HG03457 (cell line): ENCODE measurements around the gene CEP128.
"Not testable (repeated sequence)": the region's sequence is repeated elsewhere in the genome, so short reads cannot be mapped to it uniquely, and the experiment has no call there.

Experiments
- ATAC-seq: cut with Tn5 transposase; IDR thresholded peaks from one replicate; pipeline ENCODE4 v1.9.1; 2021; ENCODE audit warnings: moderate number of reproducible peaks; ENCODE audit not compliant: unreplicated experiment

Gene CEP128

DNA sequence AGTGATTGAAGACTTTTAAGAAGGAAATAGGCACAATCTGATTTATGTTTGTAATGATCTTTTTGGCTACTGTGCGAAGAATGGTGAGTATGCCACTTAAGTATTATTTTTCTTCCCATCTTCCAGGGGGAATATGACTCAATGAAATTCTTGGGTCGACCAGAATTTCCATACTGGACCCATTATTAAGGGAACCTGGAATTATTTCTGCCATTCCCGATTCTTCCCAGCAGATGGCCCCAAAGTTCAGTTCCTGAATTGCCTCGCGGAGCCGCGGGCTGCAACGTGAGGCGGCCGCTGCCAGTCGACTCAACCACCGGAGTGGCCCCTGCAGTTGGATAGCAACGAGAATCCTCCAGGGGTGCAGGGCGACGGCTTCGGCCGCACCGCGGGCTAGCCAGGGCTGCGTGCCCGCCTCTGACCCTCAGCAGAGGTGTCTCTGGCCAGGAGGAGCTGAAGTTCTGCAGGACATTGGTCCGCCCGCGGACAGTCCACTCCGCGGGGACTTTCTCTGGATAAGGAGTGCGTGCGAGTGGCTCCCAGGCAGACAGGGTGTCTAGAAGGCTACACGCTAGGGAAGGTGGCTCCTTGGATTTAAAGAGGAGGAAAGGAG is 13.3 kb upstream of the CEP128 start:
- ATAC-seq, result no peak

DNA sequence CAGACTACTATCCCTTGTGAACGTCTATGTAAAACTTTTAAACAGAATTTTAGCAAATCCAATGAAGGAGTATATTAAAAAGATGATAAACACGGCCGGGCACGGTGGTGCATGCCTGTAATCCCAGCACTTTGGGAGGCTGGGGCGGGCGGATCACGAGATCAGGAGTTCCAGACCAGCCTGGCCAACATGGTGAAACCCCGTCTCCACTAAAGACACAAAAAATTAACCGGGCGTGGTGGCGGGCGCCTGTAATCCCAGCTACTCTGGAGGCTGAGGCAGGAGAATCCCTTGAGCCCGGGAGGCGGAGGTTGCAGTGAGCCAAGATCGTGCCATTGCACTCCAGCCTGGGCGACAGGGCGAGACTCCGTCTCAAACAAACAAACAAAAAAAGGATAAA is 11.7 kb upstream of the CEP128 start:
- not testable (repeated sequence) for ATAC-seq

DNA sequence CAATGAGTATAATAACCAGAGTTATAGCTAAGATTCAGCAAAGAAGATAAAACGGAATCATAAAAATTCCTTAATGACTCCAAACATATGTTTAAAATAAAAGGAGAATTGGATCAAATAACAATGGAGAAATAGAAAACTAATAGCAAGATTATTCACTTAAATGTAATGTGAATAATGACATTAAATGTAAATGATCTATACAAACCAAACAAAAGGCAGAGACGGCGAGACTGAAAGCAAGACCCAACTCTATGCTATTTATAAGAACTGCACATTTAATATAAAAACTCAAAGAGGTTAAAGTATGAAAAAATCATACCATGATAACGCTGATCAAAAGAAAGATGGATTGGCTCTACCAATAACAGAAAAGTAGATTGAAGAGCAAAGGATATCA is 10.0 kb upstream of the CEP128 start:
- no peak for ATAC-seq

DNA sequence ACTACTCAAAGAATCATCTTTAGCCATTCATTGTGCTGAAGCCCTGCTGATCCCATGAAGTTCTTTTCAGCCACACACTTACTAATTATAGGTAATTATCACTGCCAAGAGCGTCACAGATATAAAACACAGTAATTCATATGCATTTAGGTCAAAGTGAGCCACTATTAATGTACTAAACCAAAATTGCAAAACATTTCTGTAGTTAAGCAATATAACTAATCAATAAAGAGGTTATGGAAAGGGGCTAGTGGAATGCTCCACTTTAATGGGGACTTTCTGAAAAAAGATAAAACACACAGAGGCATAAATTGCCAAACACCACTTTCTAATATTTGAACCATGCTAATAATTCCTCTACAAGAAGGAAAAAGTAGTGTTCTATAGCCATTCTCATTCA is 6.8 kb upstream of the CEP128 start:
- no peak for ATAC-seq

DNA sequence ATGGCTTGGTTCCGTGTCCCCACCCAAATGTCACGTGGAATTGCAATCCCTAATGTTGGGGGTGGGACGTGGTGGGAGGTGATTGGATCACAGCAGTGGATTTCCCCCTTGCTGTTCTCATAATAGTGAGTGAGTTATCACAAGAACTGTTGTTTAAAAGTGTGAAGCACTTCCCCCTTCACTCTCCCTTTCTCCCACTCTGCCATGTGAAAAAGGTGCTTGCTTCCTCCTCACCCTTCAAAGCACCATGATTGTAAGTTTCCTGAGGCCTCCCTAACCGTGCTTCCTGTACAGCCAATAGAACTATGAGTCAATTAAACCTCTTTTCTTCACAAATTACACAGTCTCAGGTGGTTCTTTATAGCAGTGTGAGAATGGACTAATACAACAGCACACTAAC is 5.3 kb upstream of the CEP128 start:
- ATAC-seq, result no peak

DNA sequence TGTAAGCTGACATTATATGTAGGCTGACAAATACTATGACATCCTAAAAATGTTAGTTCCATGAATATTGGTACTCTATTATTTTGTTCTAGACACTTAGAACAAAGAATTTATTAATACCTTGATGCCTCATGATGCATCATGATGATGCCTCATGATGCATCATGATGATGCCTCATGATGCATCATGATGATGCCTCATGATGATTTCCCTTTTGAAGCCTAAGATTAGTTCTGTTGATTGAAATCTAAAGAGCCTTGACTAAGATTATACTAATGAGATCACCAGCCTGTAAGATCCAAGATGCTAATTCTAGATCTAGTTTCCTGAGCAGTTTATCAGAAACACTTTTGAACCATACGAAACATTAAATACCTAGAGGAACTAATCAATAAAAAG is 4.6 kb upstream of the CEP128 start:
- no peak for ATAC-seq

DNA sequence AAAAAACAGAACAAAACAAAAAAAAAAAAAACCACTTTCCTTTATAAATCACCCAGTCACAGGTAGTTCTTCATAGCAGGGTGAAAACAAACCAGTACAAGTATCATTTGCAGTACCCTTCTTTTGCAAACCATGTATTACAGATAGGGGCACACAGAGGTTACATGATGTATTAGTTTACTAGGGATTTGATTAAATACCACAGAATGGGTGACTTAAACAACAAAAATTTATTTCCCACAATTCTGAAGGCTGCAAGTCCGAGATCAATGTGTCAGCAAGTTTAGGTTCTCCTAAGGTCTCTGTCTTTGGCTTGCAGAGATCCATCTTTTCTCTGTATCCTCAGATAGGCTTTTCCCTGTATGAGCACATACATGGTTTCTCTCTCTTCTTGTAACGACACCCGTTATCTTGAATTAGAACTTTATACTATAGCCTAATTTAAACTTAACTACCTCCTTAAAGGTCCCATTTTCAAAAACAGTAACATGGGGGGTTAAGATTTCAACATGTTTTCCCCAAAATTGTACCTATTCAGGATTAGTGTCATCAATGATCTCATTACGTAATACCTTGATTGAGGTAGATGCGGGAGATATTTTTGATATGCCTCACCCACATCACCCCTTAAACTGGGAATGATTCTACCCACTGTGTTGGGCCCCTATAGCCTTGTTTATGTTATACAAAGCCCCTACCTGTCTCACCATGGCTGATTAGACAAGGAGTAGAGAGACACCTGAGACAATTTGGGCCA is 3.5 kb upstream of the CEP128 start:
- ATAC-seq, result no peak

DNA sequence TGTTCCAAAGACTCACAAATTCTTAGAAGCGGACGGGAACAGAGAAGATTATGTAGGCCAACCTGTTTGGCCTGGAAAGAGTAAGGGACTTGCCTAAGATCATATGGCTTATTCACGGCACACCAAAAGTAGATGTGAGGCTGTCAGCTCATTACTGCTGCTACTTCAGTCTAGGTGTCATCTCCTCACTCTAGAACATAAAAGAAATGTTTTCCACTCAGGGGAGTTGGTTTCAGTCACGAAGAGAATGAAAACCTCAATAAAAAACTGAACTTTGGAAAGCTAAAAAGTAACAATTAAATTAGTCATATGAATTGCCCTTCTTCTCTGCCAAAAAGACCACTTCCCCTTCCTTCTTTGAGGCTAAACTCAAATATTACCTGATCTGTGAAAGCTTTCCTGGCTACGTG is 658 bp upstream of the CEP128 start:
- ATAC-seq, result no peak

DNA sequence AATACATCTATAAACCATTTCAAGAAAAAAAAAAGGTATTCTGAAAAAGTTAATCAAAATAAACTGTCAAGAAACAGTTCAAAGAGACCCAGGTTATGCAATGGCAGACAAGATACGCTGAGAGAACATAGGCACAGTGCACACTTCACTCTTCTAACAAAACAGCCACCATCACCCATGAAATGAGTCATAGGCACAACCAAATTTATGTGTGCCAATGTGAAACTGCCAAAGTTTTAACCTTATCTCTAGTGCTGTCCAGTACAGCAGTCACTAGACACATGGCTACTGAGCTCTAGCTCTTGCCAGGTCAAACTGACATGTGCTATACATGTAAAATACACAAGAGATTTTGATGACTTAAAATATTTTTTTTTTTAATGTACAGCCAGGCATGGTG is 1.4 kb downstream of the CEP128 start:
- ATAC-seq, result no peak

DNA sequence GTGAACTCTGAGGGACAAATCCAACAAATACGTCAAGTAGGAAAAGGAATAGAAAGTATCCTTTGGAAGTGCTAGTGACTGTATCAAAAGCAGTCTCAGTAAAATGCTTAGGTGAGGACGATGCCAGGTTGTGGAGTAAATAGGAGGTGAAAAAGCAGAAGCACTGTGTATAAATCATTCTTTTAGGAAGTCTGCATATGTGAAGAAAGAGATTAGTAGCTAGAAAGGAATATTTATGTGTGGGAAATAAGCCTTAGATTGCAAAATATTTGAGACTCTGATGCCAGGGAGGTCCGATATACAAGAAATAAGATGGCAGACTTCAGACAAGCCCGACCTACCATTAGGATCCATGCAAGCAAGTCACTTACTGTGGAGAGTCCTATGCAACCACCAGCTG is 7.9 kb downstream of the CEP128 start:
- no peak for ATAC-seq

DNA sequence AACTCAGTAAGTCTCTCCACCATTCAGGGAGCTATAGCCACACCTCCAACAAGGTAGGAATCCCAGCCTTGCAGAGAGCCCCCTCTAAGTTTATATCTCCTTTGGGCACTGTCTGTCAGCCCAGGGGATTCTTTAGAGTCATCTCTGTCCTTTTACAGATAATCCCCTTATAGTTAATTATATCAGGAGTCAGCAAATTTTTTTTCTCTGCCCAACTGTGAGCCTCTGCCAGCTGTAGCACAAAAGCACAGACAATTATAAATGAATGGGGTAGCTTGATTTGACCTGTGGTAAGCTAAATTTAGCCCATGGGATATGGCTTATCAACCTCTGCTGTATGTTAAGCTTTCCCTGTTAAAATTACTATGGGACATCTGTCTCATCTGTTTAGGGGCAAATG is 8.3 kb downstream of the CEP128 start:
- ATAC-seq, result no peak

DNA sequence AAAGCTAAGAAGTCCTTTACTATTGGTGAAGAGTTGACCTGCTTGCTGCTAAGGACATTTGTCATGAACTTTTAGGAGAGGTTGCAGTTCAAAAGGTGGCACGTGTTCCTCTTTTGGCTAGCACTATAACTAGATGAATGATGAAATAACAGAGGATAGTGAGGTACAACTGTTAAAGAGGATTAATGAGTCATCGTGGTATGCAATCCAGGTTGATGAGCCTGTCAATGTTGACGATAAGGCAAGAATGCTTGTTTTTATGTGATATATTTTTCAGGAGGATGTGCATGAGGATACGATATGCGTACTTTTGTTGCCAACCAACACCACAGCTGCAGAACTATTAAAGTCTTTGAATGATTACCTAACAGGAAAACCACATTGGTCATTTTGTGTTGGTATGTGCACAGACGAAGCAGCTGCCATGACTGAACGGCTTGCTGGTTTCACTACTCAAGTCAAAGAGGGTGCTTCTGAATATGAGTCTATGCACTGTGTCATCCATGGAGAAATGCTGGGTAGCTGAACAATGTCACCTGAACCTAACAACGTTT is 10.6 kb downstream of the CEP128 start:
- peak; percentile 99 for ATAC-seq

DNA sequence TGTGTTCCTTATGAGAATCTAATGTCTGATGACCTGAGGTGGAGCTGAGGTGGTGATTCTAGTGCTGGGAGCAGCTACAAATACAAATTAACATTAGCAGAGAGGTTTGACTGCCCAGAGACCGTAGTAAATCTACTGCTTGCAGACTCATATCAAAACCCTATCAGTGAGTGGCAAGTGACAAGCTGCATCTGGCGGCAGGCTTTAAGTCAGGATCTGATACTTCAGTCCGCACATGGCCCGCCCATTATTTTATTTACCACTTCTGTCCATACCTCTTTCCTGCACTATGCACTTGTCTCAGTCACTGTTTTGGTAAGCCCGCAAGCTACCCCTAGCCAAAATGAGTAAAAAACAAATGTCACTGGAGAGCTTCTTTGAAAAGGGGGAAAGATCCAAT is 11.4 kb downstream of the CEP128 start:
- no peak for ATAC-seq

DNA sequence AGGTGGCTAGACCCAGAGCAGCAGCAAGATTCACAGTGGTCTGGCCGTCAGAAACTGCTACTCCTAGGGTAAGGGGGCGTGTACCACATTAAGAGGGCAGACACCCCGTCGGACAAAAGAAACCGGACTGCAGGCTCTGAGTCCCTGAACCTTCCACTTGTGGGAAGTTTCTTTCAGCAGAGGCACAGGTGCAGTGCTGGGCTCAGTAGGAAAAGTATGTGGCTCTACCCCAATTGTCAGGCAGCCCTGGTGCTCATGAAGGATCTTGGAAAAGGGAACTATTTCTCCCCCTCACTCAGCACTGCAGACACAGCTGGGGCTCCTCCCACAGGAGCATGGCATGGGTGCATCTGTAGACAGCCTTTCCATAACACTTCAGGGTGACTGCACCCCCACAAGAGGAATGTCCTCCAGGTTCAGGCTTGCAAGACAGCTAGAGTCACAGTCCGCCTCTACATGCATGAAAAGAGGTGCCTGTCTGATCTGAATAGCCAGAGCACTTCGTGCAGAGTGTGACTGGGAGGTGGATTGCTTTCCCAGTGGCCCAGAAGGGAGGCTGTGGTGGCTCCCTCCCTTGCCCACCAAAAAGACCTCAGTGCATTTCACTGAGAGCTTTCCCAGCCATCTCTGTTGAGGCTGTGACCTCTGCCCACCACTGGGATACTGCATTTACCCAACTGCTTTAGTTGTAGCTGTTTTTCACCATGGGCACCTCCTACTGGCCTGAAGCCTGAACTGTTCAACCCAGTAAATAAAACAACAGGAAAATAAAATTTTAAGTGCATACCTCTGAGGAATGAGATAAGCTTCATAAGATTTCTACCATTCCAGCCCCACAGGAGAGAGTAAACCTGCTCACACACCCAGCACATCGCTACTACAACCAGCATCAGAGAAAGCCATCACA is 14.2 kb downstream of the CEP128 start:
- no peak for ATAC-seq

DNA sequence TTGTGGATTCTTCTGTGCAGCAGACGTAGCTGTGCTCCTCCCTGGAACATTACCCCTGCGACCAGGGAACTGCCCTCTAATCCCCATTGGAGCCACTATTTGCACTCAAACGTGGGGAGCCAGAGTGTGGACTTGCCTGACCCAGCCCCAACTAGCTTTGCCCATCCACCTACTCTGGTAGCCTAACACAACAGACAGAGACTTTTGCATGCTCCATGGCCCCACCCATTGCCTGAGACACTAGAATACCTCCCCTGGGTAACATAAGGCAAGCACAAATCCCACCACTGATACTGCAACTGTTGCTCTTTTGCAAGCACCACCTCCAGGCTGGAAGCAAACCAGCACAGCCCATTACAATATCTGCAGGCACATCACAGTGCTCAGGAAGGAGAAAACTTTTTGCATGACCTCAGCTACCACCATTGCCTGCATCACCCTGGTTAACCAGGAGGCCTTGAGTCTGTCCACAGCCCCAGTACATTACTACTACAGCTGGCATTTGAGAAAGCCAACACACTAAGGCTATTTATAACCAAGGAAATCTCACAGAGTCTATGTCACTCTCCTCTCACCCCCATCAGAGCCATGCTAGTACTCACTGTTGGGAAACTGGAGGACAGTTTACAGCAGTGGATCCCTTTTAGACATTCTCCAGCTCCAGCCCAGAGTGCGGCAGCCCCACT is 15.0 kb downstream of the CEP128 start:
- ATAC-seq, result no peak

DNA sequence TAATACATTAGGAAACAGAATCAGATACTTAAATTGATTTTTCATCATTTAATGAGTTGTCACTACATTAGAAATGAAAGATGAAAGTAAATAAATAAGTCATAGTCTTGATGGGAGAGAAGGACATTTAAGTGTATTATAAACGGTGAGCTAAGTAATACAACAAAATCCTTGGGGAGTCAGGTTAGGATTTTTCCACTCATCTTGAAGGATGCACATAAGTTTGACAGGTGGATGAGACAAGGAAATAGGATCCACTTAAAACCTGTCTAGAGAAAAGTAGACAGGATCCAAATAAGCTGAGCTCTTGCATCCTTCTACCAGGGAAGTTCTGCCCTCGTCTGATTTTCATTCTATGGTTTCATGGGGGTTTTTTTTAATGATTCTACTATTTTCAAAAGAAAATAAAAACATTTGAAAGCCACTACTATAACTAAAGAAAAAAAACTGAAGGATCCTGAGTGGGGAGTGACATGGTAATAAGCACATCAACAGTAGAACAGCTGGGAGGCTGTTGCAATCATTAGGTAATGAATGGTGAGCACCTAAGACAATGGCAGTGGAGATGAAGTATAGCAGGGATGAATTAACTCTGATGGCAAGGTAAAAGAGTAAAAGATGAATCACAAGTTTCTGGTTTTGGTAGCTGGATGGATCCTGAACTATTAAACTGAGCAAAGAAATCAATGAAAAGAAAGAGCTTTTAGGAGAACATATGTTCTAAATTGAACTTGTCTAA is 17.0 kb downstream of the CEP128 start:
- ATAC-seq, result no peak

DNA sequence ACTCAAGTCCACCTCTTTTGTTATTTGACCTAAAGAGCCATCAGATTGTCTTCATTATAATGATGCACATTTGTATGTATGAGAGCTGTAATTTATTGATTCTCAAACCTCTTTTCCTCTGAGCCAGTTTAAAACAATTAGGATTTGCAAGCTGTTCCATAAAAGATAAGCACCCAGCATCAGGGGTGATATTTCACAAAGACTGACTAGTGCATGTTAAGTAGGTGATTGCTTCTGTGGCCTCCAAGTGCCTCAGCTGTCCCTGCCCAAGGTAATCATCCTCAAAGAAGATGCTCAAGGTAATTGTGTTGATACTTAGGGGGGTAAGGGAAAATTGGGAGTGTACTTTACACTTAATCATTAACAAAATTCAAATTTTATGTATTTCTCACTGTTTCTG is 18.2 kb downstream of the CEP128 start:
- no peak for ATAC-seq

DNA sequence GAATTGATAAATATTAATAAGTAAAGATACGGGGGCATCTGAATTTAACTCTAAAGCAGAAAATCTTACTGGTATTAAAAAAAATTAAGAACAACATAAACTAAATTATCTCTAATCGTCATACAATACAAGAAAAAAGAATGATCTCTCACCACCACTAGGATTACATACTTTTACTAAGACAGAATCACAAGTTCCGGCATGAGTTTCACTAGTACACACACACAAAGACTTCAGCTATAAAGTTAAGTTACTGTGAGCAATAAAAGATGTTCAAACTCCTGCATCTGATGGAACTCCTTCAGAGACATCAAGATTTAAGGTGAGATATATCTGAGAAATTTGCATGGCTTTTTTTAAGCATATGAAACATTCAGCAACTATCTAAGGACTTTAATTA is 21.9 kb downstream of the CEP128 start:
- ATAC-seq, result no peak

DNA sequence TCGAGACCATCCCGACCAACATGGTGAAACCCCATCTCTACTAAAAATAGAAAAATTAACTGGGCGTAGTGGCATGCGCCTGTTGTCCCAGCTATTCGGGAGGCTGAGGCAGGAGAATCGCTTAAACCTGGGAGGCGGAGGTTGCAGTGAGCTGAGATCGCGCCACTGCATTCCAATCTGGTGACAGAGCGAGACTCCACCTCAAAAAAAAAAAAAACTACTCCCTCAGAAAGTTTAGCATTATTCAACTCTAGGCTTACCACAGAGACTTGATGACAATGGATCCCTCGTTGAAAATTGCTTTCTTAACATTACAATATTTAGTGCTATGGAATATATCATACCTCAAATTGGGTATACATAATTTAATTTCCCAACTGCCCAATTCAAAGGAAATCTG is 29.5 kb downstream of the CEP128 start:
- ATAC-seq, result not testable (repeated sequence)

DNA sequence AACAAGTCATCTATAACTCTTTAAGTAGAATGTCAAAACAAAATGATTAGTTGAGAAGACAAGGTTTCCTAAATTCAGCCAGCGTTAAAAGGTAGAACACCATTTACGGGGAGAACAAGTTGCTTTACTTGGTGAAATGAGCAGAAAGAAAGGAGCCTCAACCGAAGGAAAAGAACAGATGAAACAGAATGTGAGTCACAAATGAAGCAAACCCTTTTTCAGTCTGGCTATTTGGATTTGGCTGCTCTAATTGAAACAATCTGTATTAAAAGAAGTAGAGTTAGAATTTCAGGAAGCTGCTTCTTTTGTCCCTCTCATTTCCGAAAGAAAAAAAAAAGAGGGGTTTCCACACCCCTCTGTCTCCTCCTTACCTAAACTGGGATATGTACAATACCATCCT is 34.6 kb downstream of the CEP128 start:
- ATAC-seq, result no peak
